Fibroblast of lung (primary cell): ENCODE data around the gene ZBTB34.

Experiments
- EZH2 ChIP-seq: IDR thresholded peaks from 2 replicates; pipeline ENCODE4 v1.5.1; 2012; ENCODE audit warnings: low read length, control low read depth, mild to moderate bottlenecking; ENCODE audit errors: missing control alignments
- TF ChIP-seq, protein P1 (sequence below), 2 donors: IDR thresholded peaks in 1 of 2; conservative IDR thresholded peaks in 1 of 2; 1 replicate in 1 of 2; 2 replicates in 1 of 2; pipeline ENCODE4 v1.5.1; 2011 to 2012; ENCODE audit warnings: low read length in 2 of 2, control low read depth in 1 of 2, inconsistent platforms in 1 of 2, low read depth in 1 of 2, mild to moderate bottlenecking in 1 of 2

DNA sequence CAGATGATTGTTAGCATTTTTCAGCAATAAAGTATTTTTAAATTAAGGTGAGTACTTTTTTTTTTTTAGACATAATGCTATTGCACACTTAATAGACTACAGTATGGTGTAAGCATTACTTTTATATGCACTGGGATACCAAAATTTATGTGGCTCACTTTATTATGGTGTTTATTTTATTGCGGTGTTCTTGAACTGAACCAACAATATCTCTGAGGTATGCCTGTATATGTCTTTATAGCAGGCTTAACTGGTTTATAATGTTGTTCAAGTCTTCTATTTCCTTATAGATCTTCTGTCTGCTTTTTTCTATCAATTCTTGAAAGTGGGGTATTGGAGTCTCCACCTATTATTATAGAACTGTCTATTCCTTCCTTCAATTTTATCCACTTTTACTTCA, 37.6 kb upstream of the ZBTB34 start:
- TF ChIP-seq, protein P1, sequence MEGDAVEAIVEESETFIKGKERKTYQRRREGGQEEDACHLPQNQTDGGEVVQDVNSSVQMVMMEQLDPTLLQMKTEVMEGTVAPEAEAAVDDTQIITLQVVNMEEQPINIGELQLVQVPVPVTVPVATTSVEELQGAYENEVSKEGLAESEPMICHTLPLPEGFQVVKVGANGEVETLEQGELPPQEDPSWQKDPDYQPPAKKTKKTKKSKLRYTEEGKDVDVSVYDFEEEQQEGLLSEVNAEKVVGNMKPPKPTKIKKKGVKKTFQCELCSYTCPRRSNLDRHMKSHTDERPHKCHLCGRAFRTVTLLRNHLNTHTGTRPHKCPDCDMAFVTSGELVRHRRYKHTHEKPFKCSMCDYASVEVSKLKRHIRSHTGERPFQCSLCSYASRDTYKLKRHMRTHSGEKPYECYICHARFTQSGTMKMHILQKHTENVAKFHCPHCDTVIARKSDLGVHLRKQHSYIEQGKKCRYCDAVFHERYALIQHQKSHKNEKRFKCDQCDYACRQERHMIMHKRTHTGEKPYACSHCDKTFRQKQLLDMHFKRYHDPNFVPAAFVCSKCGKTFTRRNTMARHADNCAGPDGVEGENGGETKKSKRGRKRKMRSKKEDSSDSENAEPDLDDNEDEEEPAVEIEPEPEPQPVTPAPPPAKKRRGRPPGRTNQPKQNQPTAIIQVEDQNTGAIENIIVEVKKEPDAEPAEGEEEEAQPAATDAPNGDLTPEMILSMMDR (conservative IDR thresholded peaks at IDR 0.05 in 1 of 2, IDR thresholded peaks at IDR 0.05 in 1 of 2; ENCODE audit: low read depth in 1 of 2, low read length in 2 of 2) = no peak
- no peak for TF ChIP-seq EZH2
